T-helper 1 cell treated with Interleukin-12 subunit alpha and Interleukin-12 subunit beta and Interleukin-4 antibody, amounts not matched to agents 30 ng/mL and 1 ng/mL, for 36 hours (primary cell): Measurements from ENCODE around the gene ELAVL1. TPM values are rescaled to one million over a fixed set of nuclear protein-coding genes. Genes with fewer than 3 reads are reported as not detected.
"Not testable (repeated sequence)": the region's sequence is repeated elsewhere in the genome, so short reads cannot be mapped to it uniquely, and the experiment has no call there.

ENCODE experiments used
- intact Hi-C: fragments of 100-400 bp; cut with micrococcal nuclease; formaldehyde crosslinking; loops from one replicate; pipeline ENCODE4 v1.15.1; 2024
- total RNA-seq: library from RNA; stranded (reverse); gene quantifications from 2 replicates; pipeline ENCODE4 v1.2.3, GENCODE V29; 2022

Gene ELAVL1
- total RNA-seq, 1 donor from 2014 or later: 128 TPM

GRCh38 chr19:7926021-7926726, 79.3 kb downstream of the ELAVL1 start, which contains the start of gene CTXN1:
Gene CTXN1 (minus strand): TSS chr19:7926135. CDS start chr19:7925538, 597 bp downstream.
- intact Hi-C loops: loop anchor here (10.0 kb wide), 2 partner anchors 399 to 589 kb away; partner anchors contain the start of genes NDUFA7, RPS28 and ZNF414

- intact Hi-C loops: loop anchor here (1.0 to 10.0 kb wide), 4 partner anchors 18 to 589 kb away; partner anchors contain the start of genes NDUFA7, RPS28, TIMM44 and ZNF414
Measured at GRCh38 chr19:7925171-7925851, 80.1 kb downstream of the ELAVL1 start.

GRCh38 chr19:7924651-7925170, 80.7 kb downstream of the ELAVL1 start:
- intact Hi-C loops: loop anchor here (1.0 to 10.0 kb wide), 6 partner anchors 19 to 1552 kb away; partner anchors contain the start of genes ALKBH7, NDUFA7, RPS28 and TIMM44

GRCh38 chr19:7924241-7924640, 81.2 kb downstream of the ELAVL1 start:
- intact Hi-C loops: loop anchor here (5.0 to 10.0 kb wide), 4 partner anchors 242 to 1552 kb away; partner anchors contain the start of genes ALKBH7, NDUFA7, RPS28 and TRAPPC5

GRCh38 chr19:7923295-7924191, 81.9 kb downstream of the ELAVL1 start:
- intact Hi-C loops: loop anchor here (5.0 to 10.0 kb wide), 4 partner anchors 241 to 1551 kb away; partner anchors contain the start of genes ALKBH7, NDUFA7, RPS28 and TRAPPC5

GRCh38 chr19:7922836-7923195, 82.6 kb downstream of the ELAVL1 start:
- intact Hi-C loops: loop anchor here (5.0 to 10.0 kb wide), 4 partner anchors 241 to 1551 kb away; partner anchors contain the start of genes ALKBH7, NDUFA7, RPS28 and TRAPPC5

- intact Hi-C loops: loop anchor here (2.0 to 10.0 kb wide), 9 partner anchors 69 to 1871 kb away; partner anchors contain the start of genes ALKBH7, ELAVL1, NDUFA7 and PNPLA6
Measured at GRCh38 chr19:7921967-7922835, 83.2 kb downstream of the ELAVL1 start.

GRCh38 chr19:7921302-7921966, 84.0 kb downstream of the ELAVL1 start:
- intact Hi-C loops: loop anchor here (2.0 to 10.0 kb wide), 9 partner anchors 69 to 1871 kb away; partner anchors contain the start of genes ALKBH7, ELAVL1, NDUFA7 and PNPLA6

GRCh38 chr19:7920519-7921301, 84.7 kb downstream of the ELAVL1 start:
- intact Hi-C loops: loop anchor here (1.0 to 10.0 kb wide), 18 partner anchors 17 to 1872 kb away; partner anchors contain the start of genes ALKBH7, ELAVL1, MAP2K7 and MARCHF2

- intact Hi-C loops: loop anchor here (1.0 to 10.0 kb wide), 18 partner anchors 17 to 1873 kb away; partner anchors contain the start of genes ALKBH7, ELAVL1, MAP2K7 and MARCHF2
Measured at GRCh38 chr19:7919610-7920518, 85.6 kb downstream of the ELAVL1 start, which contains the start of gene SNAPC2. Gene SNAPC2 (plus strand): TSS chr19:7920338. CDS start chr19:7920367, 29 bp downstream.

GRCh38 chr19:7918615-7919421, 86.6 kb downstream of the ELAVL1 start:
- intact Hi-C loops: no loop called here

- intact Hi-C loops: not testable (repeated sequence)
Measured at GRCh38 chr19:7918062-7918614, 87.3 kb downstream of the ELAVL1 start.

- intact Hi-C loops: no loop called here
Measured at GRCh38 chr19:7917267-7918061, 88.0 kb downstream of the ELAVL1 start.

GRCh38 chr19:7916955-7917266, 88.5 kb downstream of the ELAVL1 start:
- intact Hi-C loops: loop anchor here (1.0 kb wide), 1 partner anchor 14 kb away; the partner anchor contains the start of gene MAP2K7
